ENCODE data around the gene EHMT1.

- TF ChIP-seq CTCF (IDR thresholded peaks at IDR 0.05) (no peak), POLR2A (IDR thresholded peaks at IDR 0.05) (no peak), POLR2AphosphoS5 (IDR thresholded peaks at IDR 0.05) (no peak), EP300 (IDR thresholded peaks at IDR 0.05) (no peak)
Measured at GRCh38 chr9:137851516-137852267, 232.9 kb downstream of the EHMT1 start.
